GM21529 (cell line): ENCODE results near the gene GGTA1.
"Not testable (repeated sequence)": the region's sequence is repeated elsewhere in the genome, so short reads cannot be mapped to it uniquely, and the experiment has no call there.

ENCODE experiments used
- ATAC-seq: cut with Tn5 transposase; IDR thresholded peaks from one replicate; pipeline ENCODE4 v1.9.1; 2021; ENCODE audit not compliant: unreplicated experiment

GGTA1 gene

GRCh38 chr9:121499427-121500164 lies at the start of gene GGTA1:
Gene GGTA1 (minus strand): TSS chr9:121499844. CDS start chr9:121467922, 31,922 bp downstream.
- no peak for ATAC-seq

- no peak for ATAC-seq
These were observed 49.0 kb upstream of the GGTA1 start for GRCh38 chr9:121548666-121549065.

DNA sequence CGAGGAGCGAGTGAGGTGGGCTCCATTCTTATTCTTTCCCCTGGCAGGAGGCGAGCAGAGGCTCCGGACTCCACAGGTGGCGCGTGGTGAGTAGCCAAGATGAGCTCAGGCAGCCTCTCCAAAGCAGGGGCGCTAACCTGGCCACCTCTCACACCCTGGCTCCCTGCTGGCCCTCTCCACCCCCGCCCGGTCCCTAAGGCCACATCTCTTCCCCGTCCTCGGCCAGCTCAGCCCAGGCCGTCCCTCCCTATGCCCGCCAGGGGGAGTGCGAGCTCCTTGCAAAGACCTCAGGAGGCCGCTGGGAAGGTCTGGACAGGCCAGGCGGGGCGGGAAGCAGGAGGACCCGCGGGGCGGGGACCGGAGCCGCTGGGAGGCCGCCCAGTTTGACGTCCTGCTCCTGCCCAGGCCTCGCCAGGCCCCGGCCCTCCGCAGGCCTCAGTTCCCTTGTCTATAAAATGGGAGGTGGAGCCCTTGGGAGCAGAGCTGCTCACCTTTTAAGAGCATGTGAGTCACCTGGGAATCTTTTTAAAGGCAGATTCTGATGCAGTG lies 46.3 kb upstream of the GGTA1 start:
- ATAC-seq: peak; percentile 80

DNA sequence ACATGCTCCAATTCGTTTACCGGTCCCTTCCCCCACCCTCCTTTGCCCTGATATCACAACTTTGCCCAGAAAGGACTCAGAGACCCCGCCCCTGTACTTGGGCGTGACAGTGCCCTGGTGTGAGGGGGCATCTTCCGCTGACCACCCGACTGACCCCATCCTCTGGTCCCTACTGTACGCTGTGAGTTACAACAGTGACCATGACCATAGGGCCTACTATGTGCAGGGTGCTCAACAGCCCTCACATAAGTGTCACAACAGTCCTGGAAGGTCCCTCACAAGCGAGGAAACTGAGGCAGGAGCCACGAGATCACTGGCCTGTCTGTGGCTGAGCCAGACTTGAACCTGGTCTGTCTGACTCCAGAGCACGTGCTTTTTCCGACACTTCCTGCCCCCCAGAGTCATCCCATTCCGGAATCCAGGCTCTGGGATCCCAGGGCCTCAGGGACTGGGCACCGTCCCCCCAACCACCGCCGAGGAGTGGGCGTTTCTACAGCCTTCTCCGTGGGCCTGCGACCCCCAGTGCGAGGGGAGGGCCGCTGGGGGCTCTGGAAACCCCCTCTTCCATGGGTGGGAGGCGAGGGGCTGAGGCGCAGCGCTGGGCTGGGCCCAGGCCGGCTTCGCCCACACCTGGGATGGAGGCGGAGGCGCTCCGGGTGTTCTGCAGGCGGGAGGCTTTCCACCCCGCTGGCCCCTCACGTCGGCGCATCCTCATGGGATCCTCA lies 45.7 kb upstream of the GGTA1 start:
- ATAC-seq: no peak

- ATAC-seq: no peak
These were observed 42.4 kb upstream of the GGTA1 start for GRCh38 chr9:121542025-121542424.

DNA sequence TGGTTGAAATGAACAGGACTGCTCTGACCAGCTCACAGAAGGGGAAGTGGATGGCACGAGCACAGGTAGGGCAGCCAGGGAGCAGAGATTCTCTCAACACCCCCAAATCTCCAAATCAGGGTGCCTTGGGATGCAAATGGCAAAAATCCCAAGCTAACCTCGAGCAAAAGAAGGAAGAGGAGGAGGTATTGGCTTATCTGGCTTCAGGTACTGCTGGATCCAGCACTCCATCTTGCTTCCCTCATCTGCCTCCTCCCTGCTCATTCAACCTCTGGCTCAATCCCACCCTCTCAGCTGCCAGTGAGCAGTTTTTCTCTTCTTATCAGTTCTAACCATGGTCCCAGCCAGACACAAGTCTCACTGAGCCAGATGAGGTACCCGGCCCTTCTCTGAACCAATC lies 41.6 kb upstream of the GGTA1 start:
- ATAC-seq: no peak

DNA sequence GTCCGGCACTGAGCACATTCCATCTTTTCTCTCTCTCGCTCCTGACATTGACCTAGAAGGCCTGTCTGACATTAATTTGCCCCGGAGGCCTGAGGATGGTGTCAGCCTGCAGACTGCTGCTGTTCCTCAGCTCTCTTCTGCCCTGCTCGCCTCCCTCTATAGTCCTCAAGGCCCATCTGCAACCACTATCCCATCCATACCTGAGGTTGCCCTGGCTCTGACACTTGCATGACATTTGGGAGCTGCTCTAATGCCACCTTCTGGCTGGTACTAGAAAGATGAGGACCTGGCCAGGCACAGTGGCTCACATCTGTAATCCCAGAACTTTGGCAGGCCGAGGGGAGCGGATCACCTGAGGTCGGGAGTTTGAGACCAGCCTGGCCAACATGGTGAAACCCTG lies 38.6 kb upstream of the GGTA1 start:
- ATAC-seq: no peak

GRCh38 chr9:121537283-121537682 lies 37.6 kb upstream of the GGTA1 start:
- ATAC-seq: no peak

DNA sequence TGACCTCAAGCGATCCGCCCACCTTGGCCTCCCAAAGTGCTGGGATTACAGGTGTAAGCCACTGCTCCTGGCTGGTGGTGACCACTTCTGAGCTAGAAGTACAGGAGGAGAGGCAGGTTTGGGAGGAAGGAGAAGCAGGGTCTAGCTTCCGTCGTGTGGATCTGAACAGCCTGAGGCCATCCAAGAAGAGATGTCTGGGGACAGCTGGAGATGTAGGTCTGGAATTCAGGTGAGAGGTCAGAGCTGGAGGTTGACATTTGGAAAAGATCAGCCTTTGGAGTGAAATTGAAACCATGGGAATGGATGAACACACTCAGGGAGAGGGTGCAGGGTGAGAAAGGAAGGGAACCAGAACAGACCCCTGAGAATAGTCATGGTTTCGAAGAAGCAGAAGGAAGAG lies 33.2 kb upstream of the GGTA1 start:
- ATAC-seq: no peak

DNA sequence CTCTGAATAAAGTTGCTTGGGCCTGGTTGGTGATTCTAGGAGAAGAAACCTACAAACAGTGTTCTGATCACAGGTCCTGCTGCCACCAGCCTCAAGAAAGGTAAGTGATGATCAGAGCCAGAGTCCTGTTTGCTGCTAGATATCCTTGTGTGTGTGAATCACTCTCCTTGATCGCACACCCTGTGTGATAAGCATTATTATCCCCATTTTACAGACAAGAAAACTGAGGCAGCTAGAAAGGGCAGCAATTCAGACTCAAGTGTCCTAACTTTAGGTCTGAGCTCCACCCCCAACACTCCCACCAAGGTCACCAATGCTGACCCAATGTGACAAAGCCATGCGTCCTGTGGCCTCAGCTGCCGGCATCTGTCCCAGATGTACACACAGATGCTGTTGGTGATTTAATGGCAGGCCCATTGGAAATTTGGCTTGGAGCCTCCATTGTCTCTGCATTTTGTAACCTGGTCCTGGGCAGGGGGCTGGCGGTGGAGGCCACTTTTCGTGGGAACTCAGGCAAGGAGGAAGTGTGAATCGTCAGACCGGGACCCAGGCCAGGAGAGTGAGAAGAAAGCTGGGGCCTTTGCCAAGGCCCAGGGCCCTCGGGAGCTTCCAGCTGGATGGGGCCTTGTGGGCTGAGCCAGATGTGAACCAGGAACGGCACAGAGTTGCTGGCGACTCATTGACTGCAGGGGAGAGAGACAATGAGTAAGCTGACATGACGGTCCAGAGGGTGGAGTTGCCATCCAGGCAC lies 29.8 kb upstream of the GGTA1 start:
- ATAC-seq: no peak

DNA sequence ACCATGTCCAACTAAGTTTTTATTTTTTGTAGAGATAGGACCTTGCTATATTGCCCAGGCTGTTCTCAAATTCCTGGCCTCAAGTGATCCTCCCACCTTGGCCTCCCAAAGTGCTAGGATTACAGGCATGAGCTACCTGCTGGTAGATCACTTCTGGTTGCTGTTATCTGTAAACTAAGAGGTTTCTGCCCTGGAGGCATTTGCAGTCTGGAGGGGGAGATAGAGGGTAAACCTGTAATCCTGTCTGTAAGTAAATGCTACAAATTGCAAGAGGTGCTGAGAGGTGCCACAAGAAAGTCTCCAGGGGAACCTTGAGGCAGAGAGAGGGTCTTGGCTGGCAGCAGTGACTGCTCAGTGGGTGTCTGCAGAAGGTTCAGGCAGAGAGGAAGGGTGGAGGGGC lies 29.0 kb upstream of the GGTA1 start:
- no peak for ATAC-seq

GRCh38 chr9:121527371-121527770 lies 27.7 kb upstream of the GGTA1 start:
- ATAC-seq: no peak

GRCh38 chr9:121519688-121520087 lies 20.0 kb upstream of the GGTA1 start:
- not testable (repeated sequence) for ATAC-seq

- ATAC-seq: no peak
These were observed 19.0 kb upstream of the GGTA1 start for GRCh38 chr9:121518634-121519033.

GRCh38 chr9:121513166-121513565 lies 13.5 kb upstream of the GGTA1 start:
- ATAC-seq: not testable (repeated sequence)

DNA sequence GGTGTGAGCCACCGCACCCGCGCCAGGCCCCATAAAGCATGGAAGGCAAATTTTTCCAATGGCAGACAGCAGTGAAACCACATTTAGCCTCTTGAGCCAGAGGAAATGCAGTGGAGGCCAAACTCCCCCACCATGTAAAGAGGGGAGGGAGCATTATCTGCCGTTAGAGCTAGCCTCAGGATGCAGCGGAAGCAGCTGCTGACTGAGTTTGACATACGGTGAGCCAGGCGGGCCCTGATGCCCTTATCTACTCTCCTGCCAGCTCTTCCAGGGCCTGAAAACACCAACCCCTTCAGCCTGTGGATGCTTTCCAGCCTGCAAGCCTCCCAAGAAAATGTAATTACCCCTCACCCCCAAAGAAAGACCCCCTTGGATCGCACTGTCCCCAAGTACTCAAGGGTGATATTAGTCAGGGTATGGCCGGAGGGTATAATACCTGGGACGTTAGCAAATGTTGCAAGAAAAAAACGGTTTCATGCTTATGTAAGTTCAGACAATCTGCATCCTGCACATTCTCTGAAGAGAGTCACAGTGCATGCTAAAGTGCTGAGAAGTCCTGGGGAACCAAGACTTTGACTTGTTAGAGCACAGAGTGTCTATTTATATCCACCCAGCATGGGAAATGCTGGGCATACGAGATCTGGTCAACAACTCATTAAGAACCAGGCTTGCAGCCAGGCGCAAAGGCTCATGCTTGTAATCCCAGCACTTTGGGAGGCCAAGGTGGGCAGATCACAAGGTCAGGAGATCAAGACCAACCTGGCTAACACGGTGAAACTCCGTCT lies 11.3 kb upstream of the GGTA1 start:
- no peak for ATAC-seq

DNA sequence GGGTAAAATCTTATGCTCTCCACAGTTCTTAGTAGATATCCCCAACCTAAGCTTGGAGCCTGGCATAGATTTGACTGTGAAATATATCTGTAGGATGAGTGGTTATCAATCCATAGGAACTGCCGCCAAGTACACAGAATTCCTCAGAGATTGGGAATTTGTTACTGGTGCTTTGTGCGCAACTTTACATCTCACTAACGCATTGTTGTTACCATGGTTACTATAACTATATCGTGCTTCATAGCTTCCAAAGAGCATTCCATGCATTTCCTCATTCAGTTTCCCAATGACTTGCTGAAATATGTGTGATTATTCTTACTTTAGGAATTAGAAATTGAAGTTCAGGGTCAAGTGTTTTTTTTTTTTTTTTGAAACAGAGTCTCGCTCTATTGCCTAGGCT lies 9.5 kb upstream of the GGTA1 start:
- no peak for ATAC-seq

- no peak for ATAC-seq
These were observed 8.8 kb upstream of the GGTA1 start for GRCh38 chr9:121508415-121508814.

GRCh38 chr9:121505903-121506735 lies 6.5 kb upstream of the GGTA1 start:
- no peak for ATAC-seq

- ATAC-seq: no peak
These were observed 3.8 kb upstream of the GGTA1 start for GRCh38 chr9:121503444-121503843.
